Hypothalamus (tissue), 51 donors: Measurements from ENCODE around the gene ATAT1.

Source experiments
- DNase-seq, 51 donors: peaks; one replicate each; lab custom pipeline; 2025; lab: John Stamatoyannopoulos, UW

ATAT1 gene

DNA sequence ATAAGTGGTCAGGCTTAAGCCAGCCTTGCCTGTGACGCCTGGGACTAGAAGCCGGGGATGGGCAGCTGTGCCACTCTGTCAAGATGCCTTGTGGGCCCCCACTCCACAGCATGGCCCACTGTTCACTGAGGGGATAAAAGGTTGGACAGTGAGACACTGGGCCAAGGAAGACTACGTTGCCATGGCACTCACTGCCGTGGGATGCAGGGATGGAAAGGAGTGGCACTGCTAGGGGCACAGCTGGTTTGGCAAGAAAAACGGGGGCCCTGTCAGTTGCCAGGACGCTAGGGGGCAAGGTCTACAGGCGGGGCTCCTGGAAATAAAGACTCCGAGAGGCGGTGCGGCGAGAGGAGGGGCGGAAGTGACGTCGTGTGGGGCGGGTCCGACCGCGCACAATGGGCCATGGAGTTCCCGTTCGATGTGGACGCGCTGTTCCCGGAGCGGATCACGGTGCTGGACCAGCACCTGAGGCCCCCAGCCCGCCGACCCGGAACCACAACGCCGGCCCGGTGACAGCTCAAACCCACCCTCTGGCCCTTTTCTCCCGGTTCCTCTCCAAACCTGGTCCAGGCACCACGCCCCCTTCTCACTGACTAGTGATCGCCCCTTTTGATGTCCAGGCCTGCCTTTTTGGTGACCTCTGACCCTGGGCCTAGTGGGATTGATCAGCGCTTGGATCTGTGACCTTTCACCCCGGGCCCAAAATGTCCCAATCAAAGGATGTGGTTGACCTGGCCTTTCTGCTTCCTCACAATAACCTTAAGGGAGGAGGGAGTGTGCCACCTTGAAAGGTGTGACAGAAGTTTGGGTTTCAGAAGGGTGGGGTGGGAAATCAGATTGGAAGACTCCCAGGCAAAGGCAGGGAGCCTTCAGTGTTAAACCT is at the start of gene ATAT1:
TSS of gene ATAT1 (plus strand) at position 391 of the 883 bp plus-strand sequence.
- DNase-seq, result peak; percentile 24 to 97 (median 85)

DNA sequence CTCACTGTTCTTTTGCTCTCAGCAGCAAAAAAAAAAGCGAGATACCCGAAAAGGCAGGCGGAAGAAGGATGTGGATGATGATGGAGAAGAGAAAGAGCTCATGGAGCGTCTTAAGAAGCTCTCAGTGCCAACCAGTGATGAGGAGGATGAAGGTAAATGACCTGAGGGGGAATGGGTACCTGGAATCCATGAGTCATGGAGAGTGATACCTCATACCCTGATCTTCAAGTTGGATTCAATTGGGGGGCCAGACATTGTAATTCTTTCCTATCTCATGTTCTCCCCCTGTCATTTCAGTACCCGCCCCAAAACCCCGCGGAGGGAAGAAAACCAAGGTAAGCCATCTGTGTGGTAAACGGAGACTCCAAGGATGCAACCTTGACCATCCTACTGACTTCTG is 48.6 kb upstream of the ATAT1 start:
- no peak for DNase-seq

GRCh38 chr6:30583921-30584320 is 42.8 kb upstream of the ATAT1 start:
- no peak for DNase-seq

DNA sequence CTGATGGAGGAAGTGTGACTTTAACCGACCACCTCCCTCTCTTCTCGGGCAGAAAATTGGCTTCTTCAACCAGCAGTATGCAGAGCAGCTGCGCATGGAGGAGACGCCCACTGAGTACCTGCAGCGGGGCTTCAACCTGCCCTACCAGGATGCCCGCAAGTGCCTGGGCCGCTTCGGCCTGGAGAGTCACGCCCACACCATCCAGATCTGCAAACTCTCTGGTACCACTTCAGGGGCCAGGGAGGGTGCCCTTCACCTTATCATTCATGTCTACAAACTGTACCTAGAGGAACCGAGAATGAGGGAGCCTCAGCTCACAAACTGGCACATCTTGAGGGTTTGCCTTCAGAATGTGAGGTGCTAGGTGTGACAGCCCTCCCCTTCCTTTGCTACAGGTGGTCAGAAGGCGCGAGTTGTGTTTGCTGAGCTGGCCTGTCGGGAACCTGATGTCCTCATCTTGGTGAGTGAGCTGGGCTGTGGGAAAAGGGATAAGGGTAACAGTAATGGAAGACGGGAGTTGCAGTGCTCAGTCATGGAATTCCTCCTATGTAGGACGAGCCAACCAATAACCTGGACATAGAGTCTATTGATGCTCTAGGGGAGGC is 36.8 kb upstream of the ATAT1 start:
- DNase-seq, result no peak

GRCh38 chr6:30590509-30590908 is 36.2 kb upstream of the ATAT1 start:
- DNase-seq, result no peak

DNA sequence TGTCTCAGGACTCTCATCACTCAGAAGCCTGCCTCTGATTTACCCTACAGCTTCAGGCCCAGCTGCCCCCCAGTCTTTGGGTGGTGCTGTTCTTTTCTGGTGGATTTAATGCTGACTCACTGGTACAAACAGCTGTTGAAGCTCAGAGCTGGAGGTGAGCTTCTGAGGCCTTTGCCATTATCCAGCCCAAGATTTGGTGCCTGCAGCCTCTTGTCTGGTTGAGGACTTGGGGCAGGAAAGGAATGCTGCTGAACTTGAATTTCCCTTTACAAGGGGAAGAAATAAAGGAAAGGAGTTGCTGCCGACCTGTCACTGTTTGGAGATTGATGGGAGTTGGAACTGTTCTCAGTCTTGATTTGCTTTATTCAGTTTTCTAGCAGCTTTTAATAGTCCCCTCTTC is 35.7 kb upstream of the ATAT1 start:
- DNase-seq, result no peak

GRCh38 chr6:30592287-30592686 is 34.4 kb upstream of the ATAT1 start:
- DNase-seq, result no peak

DNA sequence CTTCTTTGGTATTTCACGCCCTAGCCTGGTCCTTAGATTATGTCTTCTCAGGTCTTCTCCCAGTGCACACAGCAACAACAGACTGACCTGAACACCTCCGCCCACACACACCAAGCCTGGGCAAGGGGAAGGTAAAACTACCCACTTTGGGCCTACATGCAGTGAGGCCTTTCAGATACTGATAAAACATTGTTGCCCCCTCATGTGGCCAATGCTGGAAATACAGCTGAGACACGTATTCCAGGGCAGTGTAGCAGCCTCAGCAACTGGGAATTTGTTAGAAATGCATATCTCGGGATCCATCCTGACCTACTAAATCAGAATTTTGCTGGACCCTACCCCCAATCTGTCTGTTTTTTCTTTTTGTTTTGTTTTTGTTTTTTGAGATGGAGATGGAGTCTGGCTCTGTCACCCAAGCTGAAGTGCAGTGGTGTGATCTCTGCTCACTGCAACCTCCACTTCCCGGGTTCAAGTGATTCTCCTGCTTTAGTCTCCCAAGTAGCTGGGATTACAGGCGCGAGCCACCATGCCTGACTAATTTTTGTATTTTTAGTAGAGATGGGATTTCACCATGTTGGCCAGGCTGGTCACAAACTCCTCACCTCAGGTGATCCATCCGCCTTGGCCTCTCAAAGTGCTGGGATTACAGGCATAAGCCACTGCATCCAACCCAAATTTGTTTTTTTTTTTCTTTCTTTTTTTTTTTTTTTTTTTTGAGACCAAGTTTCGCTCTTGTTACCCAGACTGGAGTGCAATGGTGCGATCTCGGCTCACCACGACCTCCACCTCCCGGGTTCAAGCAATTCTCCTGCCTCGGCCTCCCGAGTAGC is 29.1 kb upstream of the ATAT1 start:
- peak in 35 of 51 donors; percentile 1 to 77 (median 36) for DNase-seq

DNA sequence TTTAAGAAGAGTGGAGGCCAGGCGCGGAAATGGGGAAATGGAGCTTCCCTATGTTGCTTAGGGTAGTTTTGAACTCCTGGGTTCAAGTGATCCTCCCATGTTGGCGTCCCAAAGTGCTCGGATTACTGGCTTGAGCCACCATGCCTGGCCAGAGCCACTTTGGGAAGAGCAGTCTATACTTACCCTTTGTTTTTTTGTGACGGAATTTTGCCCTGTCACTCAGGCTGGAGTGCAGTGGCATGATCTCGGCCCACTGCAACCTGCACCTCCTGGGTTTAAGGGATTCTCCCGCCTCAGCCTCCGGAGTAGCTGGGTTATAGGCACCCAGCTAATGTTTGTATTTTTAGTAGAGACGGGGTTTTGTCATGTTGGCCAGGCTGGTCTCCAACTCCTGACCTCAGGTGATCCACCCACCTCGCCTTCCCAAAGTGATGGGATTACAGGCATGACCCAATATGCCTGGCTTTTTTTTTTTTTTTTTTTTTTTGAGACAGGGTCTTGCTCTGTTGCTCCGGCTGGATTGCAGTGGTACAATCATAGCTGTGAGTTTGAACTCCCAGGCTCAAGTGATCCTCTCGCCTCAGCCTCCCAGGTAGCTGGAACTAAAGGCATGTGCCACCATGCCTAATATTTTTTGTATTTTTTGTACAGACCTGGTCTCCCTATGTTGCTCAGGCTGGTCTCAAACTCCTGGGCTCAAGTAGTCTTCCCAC is 27.6 kb upstream of the ATAT1 start:
- no peak for DNase-seq

- DNase-seq, result no peak
These were observed 26.9 kb upstream of the ATAT1 start for GRCh38 chr6:30599625-30600324.

- peak in 3 of 51 donors; percentile 1 to 17 (median 8) for DNase-seq
These were observed 26.2 kb upstream of the ATAT1 start for GRCh38 chr6:30600451-30600961.

DNA sequence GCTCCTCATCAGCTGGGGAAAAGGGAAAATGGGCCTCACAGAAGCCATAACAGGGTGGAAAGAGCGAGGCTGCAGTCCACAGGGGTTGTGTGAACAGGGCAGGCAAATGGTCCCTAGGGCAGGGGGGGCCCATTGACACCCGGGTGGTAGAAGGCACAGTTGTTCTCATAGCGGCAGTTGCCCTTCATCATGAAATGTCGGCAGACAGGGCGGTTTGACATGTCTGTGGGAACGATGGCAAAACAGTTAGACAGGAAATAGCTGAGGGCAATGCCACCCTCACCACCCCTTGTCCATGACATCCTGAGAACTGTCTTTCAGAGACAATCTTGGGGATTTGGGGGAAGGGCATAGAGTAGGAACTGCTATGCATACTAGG is 25.2 kb upstream of the ATAT1 start:
- no peak for DNase-seq

DNA sequence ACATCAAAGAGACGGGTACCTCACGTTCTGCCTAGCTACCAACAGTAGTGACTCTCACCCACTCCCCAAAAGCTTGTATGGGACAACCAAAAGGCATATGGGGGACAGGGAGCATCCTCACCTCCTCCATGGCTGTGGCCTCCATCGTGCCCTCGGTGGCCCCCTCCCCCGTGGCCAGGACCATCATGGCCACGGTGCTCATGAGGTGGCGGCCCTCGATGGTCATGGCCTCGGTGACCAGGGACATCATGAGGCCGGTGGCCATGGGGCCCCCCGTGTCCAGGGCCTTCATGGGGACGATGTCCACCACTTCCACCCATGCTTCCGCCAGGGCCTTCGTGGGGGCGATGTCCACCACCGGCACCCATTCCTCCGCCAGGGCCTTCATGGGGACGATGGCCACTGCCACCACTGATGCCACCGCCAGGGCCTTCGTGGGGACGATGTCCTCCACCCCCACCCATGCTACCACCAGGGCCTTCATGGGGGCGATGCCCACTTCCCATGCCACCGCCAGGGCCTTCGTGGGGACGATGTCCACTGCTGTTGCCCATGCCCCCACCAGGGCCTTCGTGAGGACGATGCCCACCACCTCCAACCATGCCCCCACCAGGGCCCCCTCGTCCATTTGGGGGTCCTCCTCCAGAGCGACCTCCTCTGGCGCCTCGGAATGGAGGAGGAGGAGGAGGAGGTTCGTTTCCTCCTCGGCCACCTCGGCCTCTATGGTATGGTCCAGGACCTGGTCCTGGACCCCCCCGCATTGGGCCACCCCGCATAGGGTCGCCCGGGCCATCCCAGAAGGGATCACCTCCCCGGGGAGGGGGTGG is 24.6 kb upstream of the ATAT1 start:
- no peak for DNase-seq

- DNase-seq, result no peak
These were observed 22.7 kb upstream of the ATAT1 start for GRCh38 chr6:30603961-30604360.

GRCh38 chr6:30610065-30610464 is 16.6 kb upstream of the ATAT1 start:
- DNase-seq, result no peak

DNA sequence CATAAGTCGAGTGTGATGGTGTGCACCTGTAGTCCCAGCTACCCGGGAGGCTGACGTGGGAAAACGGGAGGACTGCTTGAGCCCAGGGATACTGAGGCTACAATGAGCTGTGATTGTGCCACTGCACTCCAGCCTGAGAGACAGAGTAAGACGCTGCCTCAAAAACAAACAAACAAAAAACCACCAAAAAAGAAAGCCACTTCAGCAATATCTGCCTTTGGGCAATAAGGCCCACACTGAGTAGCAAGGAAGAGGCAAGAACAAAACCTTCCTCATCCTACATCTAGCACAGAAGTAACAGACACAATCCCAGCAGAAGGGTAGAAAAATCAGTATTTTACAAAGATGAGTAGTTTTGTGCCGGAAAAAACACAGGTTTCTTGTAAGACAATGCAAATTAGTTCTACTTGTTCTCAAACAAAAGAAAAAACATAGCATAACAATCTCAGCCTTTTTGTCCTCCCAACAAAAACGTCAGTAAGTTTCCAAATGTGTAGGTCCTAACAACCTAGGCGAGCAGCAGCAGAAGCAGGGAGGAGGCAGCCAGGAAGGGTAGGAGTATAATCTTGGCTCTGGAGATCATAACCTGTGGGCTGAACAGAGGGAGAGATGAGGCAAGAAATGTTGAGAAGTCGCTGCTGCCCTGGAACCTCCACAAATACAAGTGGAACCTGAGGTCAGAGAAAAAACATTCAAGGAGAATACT is 15.4 kb upstream of the ATAT1 start:
- DNase-seq, result peak in 1 of 51 donors; percentile 5

GRCh38 chr6:30611856-30612194 is 14.8 kb upstream of the ATAT1 start:
- DNase-seq, result no peak

DNA sequence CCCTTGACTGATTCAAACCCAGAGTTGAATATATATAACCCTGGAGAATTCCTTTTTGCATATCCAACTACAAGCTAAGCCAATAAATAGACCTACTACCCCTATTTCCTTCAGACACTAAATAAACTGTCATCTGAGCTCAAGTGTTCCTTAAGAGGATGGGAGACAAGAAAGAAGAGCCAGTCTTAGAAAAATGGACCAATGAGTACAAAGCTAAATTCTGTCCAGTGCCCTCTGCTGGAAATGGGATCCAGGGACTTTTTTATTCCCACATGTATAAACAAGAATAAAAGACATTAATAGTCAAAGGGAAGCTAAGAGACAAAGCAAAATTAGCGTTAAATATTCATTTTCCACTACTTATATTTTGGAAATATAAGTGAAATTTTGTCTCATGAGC is 14.5 kb upstream of the ATAT1 start:
- no peak for DNase-seq
